ENCODE data around the gene DLG1. TPM values are rescaled to one million over a fixed set of nuclear protein-coding genes. Genes with fewer than 3 reads are reported as not detected.

The DLG1 gene
- total and polyA plus RNA-seq, 2 experiments from 2014 or later, result 54.8 to 128 TPM

DNA sequence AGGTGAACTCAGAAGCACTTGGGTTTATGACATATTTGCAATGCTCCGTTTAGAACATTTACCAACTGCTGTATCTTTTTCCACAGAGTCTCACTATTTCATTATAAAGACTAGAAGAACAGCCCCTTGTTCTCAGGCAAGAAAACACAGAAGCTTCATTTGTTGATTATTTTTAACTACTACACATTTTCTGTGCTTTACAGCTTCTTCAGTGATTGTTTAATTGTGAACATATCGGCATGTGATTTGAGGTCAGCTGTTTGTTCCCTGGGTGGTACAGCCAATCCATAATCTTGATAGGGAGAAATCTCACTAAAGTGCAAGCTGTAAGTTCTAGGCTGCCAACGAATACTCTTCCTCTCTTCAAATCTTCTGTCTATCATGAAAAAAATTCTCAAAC lies 31.0 kb upstream of the DLG1 start:
- Histone ChIP-seq H2AFZ (no peak overlapping the region), H3K9me2 (replicated peaks; ENCODE audit: insufficient read depth) (no peaks in the 10 kb centered on the region), H3K9me3 (ENCODE audit: low read depth) (no peaks in the 10 kb centered on the region), H3K36me3 (replicated peaks; ENCODE audit: insufficient read depth, low read depth) (no peaks in the 10 kb centered on the region), H3K4me2 (no peak overlapping the region), H4K20me1 (ENCODE audit: insufficient read depth, poor library complexity, severe bottlenecking) (no peaks in the 10 kb centered on the region), H3K27me3 (no peaks in the 10 kb centered on the region), H3K27ac (no peak overlapping the region), H3K4me1 (ENCODE audit: insufficient read depth) (peaks cover 10% of the 10 kb centered on the region), H3K79me2 (no peaks in the 10 kb centered on the region), H3K4me3 (no peak overlapping the region)
- no peak for DNase-seq (ENCODE audit: low spot score)
- WGBS (ENCODE audit: low lambda C conversion rate, missing lambda C conversion rate), result 72% methylated on average over 3 of the region's 3 CpGs
- TF ChIP-seq, protein P1, sequence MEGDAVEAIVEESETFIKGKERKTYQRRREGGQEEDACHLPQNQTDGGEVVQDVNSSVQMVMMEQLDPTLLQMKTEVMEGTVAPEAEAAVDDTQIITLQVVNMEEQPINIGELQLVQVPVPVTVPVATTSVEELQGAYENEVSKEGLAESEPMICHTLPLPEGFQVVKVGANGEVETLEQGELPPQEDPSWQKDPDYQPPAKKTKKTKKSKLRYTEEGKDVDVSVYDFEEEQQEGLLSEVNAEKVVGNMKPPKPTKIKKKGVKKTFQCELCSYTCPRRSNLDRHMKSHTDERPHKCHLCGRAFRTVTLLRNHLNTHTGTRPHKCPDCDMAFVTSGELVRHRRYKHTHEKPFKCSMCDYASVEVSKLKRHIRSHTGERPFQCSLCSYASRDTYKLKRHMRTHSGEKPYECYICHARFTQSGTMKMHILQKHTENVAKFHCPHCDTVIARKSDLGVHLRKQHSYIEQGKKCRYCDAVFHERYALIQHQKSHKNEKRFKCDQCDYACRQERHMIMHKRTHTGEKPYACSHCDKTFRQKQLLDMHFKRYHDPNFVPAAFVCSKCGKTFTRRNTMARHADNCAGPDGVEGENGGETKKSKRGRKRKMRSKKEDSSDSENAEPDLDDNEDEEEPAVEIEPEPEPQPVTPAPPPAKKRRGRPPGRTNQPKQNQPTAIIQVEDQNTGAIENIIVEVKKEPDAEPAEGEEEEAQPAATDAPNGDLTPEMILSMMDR (IDR thresholded peaks at IDR 0.05; ENCODE audit: poor library complexity), result no peak
- TF ChIP-seq EZH2 (IDR thresholded peaks at IDR 0.05; ENCODE audit: borderline replicate concordance) (no peak), EZH2phosphoT487 (IDR thresholded peaks at IDR 0.05; ENCODE audit: low read depth, severe bottlenecking, unreplicated experiment) (no peak)

DNA sequence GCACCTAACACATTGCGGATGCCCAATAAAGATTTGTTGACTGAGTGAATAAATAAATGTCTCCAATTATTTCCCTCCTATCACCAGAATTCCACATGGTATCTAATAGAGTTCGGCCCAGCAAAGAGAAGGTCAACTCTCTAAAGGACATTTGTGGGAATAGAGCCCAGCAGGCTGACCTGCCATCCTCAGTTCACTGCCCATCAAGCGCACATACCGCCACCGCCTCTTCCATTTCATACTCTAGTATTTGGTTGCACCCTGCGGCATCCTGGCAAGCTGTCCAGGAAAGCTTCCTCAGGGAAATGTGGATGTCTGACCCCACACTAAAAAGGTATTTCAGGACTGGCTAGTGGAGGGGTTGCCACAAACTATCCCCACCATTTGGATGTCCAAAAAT lies 29.8 kb upstream of the DLG1 start:
- H3K27me3 ChIP-seq, result no peaks in the 10 kb centered on the region
- H3K36me3 ChIP-seq (replicated peaks; ENCODE audit: insufficient read depth, low read depth), result no peaks in the 10 kb centered on the region
- no peaks in the 10 kb centered on the region for H3K4me1 ChIP-seq (ENCODE audit: insufficient read depth)
- H4K20me1 ChIP-seq (ENCODE audit: insufficient read depth, poor library complexity, severe bottlenecking), result no peaks in the 10 kb centered on the region
- WGBS (ENCODE audit: low lambda C conversion rate, missing lambda C conversion rate), result 97% methylated on average over 6 of the region's 6 CpGs
- no peaks in the 10 kb centered on the region for H3K9me3 ChIP-seq (ENCODE audit: low read depth)
- no peak overlapping the region for H2AFZ ChIP-seq
- no peak overlapping the region for H3K27ac ChIP-seq
- no peak overlapping the region for H3K4me3 ChIP-seq
- H3K79me2 ChIP-seq, result no peaks in the 10 kb centered on the region
- no peaks in the 10 kb centered on the region for H3K9me2 ChIP-seq (replicated peaks; ENCODE audit: insufficient read depth)
- H3K4me2 ChIP-seq, result no peak overlapping the region
- TF ChIP-seq EZH2 (IDR thresholded peaks at IDR 0.05; ENCODE audit: borderline replicate concordance), result no peak
- TF ChIP-seq, protein P1 (IDR thresholded peaks at IDR 0.05; ENCODE audit: poor library complexity), result no peak
- no peak for TF ChIP-seq EZH2phosphoT487 (IDR thresholded peaks at IDR 0.05; ENCODE audit: low read depth, severe bottlenecking, unreplicated experiment)
- DNase-seq (ENCODE audit: low spot score), result no peak

DNA sequence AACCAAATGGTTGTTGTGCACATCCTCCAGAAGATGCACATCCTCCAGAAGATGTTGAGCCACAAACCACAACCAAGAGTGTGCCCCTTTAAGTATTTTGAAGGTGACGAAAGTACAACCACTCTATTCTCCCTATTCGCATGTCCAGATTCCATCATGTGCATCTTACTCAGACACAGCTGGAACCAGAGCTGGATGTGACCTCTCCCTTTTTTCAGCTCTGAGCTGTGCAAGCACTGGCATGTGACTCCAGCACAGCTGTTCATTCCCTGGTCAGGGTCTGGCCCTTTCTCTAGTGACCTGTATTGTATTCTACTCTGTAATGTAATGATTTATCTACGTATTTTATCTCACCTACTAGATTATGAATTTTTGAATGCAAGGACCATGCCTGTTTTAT lies 29.3 kb upstream of the DLG1 start:
- no peaks in the 10 kb centered on the region for H4K20me1 ChIP-seq (ENCODE audit: insufficient read depth, poor library complexity, severe bottlenecking)

More for the DNA sequence above, 29.3 kb upstream of the DLG1 start:
- no peaks in the 10 kb centered on the region for H3K9me3 ChIP-seq (ENCODE audit: low read depth)
- TF ChIP-seq EZH2 (IDR thresholded peaks at IDR 0.05; ENCODE audit: borderline replicate concordance) (no peak), EZH2phosphoT487 (IDR thresholded peaks at IDR 0.05; ENCODE audit: low read depth, severe bottlenecking, unreplicated experiment) (no peak)
- TF ChIP-seq, protein P1 (IDR thresholded peaks at IDR 0.05; ENCODE audit: poor library complexity), result no peak
- H3K27ac ChIP-seq, result no peak overlapping the region
- H3K27me3 ChIP-seq, result no peaks in the 10 kb centered on the region
- no peaks in the 10 kb centered on the region for H3K36me3 ChIP-seq (replicated peaks; ENCODE audit: insufficient read depth, low read depth)
- no peak overlapping the region for H3K4me2 ChIP-seq
- WGBS (ENCODE audit: low lambda C conversion rate, missing lambda C conversion rate), result 76% methylated on average over 3 of the region's 3 CpGs
- no peak overlapping the region for H2AFZ ChIP-seq
- H3K9me2 ChIP-seq (replicated peaks; ENCODE audit: insufficient read depth), result no peaks in the 10 kb centered on the region
- no peaks in the 10 kb centered on the region for H3K79me2 ChIP-seq
- DNase-seq (ENCODE audit: low spot score), result no peak
- H3K4me1 ChIP-seq (ENCODE audit: insufficient read depth), result no peaks in the 10 kb centered on the region
- H3K4me3 ChIP-seq, result no peak overlapping the region
